KMS-11 (cell line): ENCODE data around the gene CATSPERB.

Experiments used
- H2AFZ ChIP-seq: fragments of 200-600 bp; sonication (generic); 2 replicates; pipeline ENCODE4 v1.6.1; 2016; ENCODE audit warnings: antibody characterized with exemption, mixed run types, low read depth
- H3K27ac ChIP-seq: fragments of 200-600 bp; sonication (generic); 2 replicates; pipeline ENCODE4 v1.6.1; 2016; ENCODE audit warnings: mild to moderate bottlenecking, mixed run types
- H3K27me3 ChIP-seq: fragments of 200-600 bp; sonication (generic); 2 replicates; pipeline ENCODE4 v1.6.1; 2017; ENCODE audit warnings: mild to moderate bottlenecking, low read depth, mixed run types, moderate library complexity; ENCODE audit not compliant: insufficient read depth
- H3K36me3 ChIP-seq: fragments of 200-600 bp; sonication (generic); 2 replicates; pipeline ENCODE4 v1.6.1; 2017; ENCODE audit warnings: mild to moderate bottlenecking, mixed run types; ENCODE audit not compliant: insufficient read depth
- H3K4me1 ChIP-seq: fragments of 200-600 bp; sonication (generic); 2 replicates; pipeline ENCODE4 v1.6.1; 2016; ENCODE audit warnings: mild to moderate bottlenecking, low read depth, mixed run types; ENCODE audit not compliant: poor library complexity, severe bottlenecking
- H3K4me2 ChIP-seq: fragments of 200-600 bp; sonication (generic); 2 replicates; pipeline ENCODE4 v1.7.0; 2016; ENCODE audit warnings: mild to moderate bottlenecking, mixed run types
- H3K4me3 ChIP-seq: fragments of 200-600 bp; sonication (generic); IDR thresholded peaks from 2 replicates; pipeline ENCODE4 v1.6.1; 2017; ENCODE audit warnings: low read depth, low read length, mixed read lengths; ENCODE audit not compliant: insufficient read depth
- H3K79me2 ChIP-seq: fragments of 200-600 bp; sonication (generic); 2 replicates; pipeline ENCODE4 v1.6.1; 2016; ENCODE audit warnings: low read depth, mixed run types; ENCODE audit not compliant: insufficient read depth
- H3K9ac ChIP-seq: fragments of 200-600 bp; sonication (generic); 2 replicates; pipeline ENCODE4 v1.6.1; 2016; ENCODE audit warnings: mild to moderate bottlenecking, mixed run types
- H4K20me1 ChIP-seq: fragments of 200-600 bp; sonication (generic); 2 replicates; pipeline ENCODE4 v1.6.1; 2016; ENCODE audit warnings: mild to moderate bottlenecking, mixed run types; ENCODE audit not compliant: insufficient read depth
- TF ChIP-seq, protein P1 (sequence below): fragments of 200-600 bp; sonication (generic); conservative IDR thresholded peaks from 2 replicates; pipeline ENCODE4 v1.6.1; 2017; ENCODE audit warnings: low read depth, mild to moderate bottlenecking, antibody characterized with exemption, low read length, moderate library complexity, mixed read lengths

The CATSPERB gene

DNA sequence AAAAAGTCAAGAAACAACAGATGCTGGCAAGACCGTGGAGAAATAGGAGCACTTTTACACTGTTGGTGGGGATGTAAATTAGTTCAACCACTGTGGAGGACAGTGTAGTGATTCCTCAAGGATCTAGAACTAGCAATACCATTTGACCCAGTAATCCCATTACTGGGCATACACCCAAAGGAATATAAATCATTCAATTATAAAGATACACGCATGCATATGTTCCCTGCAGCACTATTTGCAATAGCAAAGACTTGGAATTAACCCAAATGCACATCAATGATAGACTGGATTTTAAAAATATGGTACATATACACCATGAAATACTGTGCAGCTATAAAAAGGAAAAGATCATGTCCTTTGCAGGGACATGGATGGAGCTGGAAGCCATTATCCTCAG, 18.0 kb upstream of the CATSPERB start:
- Histone ChIP-seq H3K9ac (no peak overlapping the region), H3K4me2 (no peak overlapping the region), H3K27ac (no peak overlapping the region), H3K4me1 (no peaks in the 10 kb centered on the region), H2AFZ (no peak overlapping the region), H3K4me3 (no peak overlapping the region), H4K20me1 (no peaks in the 10 kb centered on the region), H3K79me2 (no peaks in the 10 kb centered on the region), H3K36me3 (no peaks in the 10 kb centered on the region), H3K27me3 (no peaks in the 10 kb centered on the region)
- TF ChIP-seq, protein P1, sequence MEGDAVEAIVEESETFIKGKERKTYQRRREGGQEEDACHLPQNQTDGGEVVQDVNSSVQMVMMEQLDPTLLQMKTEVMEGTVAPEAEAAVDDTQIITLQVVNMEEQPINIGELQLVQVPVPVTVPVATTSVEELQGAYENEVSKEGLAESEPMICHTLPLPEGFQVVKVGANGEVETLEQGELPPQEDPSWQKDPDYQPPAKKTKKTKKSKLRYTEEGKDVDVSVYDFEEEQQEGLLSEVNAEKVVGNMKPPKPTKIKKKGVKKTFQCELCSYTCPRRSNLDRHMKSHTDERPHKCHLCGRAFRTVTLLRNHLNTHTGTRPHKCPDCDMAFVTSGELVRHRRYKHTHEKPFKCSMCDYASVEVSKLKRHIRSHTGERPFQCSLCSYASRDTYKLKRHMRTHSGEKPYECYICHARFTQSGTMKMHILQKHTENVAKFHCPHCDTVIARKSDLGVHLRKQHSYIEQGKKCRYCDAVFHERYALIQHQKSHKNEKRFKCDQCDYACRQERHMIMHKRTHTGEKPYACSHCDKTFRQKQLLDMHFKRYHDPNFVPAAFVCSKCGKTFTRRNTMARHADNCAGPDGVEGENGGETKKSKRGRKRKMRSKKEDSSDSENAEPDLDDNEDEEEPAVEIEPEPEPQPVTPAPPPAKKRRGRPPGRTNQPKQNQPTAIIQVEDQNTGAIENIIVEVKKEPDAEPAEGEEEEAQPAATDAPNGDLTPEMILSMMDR, result no peak

DNA sequence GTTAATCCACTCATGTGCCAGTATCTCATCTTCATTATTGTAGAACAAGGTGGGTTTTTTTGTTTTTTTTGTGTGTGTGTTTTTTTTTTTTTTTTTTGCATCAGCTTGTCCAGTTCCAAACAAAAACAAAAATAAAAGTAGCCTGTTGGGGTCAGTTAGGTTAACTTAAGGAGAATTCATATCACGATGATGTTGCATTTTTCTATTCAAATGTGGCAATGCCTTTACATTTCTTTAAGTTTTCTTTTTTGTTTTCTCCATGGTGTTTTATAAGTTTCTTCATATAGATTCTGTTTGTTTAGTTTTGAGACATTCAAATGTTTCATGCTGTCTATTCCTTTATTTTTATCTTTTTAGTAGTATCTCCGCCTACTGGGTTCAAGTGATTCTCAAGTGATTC, 16.2 kb upstream of the CATSPERB start:
- TF ChIP-seq, protein P1, result no peak

DNA sequence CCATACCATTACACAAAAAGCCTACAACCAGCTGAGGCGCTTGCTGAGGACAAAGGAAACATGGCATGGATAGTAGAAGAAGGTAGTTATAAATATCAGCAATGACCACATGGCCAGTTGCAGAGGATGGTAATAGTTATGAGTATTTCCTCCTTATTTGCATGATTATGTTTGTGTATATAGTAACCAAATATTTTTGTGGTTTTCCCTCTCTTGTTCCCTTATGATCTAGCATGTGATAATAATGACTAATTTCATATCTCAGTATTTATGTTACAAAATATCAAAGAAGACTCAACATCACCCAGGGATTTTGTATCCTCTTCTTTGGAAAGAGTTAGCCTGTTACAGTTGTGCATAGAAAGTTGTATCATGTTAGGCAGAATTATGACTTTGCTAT, 13.5 kb upstream of the CATSPERB start:
- H3K4me2 ChIP-seq, result no peak overlapping the region
- no peak overlapping the region for H3K27ac ChIP-seq
- H3K4me3 ChIP-seq, result no peak overlapping the region

More for the DNA sequence above, 16.2 kb upstream of the CATSPERB start:
- Histone ChIP-seq H3K27me3 (no peaks in the 10 kb centered on the region), H3K79me2 (no peaks in the 10 kb centered on the region), H3K9ac (no peak overlapping the region), H3K4me3 (no peak overlapping the region), H3K36me3 (no peaks in the 10 kb centered on the region), H2AFZ (no peak overlapping the region), H4K20me1 (no peaks in the 10 kb centered on the region), H3K27ac (no peak overlapping the region), H3K4me1 (no peaks in the 10 kb centered on the region), H3K4me2 (no peak overlapping the region)

GRCh38 chr14:91744068-91744480, 12.2 kb upstream of the CATSPERB start:
- Histone ChIP-seq H3K27me3 (no peaks in the 10 kb centered on the region), H2AFZ (no peak overlapping the region), H3K27ac (no peak overlapping the region), H3K9ac (no peak overlapping the region), H3K4me2 (no peak overlapping the region), H3K4me1 (no peaks in the 10 kb centered on the region), H3K4me3 (no peak overlapping the region), H3K79me2 (no peaks in the 10 kb centered on the region), H3K36me3 (no peaks in the 10 kb centered on the region), H4K20me1 (no peaks in the 10 kb centered on the region)
- TF ChIP-seq, protein P1, result no peak

More for the DNA sequence above, 13.5 kb upstream of the CATSPERB start:
- Histone ChIP-seq H2AFZ (no peak overlapping the region), H3K79me2 (no peaks in the 10 kb centered on the region), H3K27me3 (no peaks in the 10 kb centered on the region), H3K36me3 (no peaks in the 10 kb centered on the region), H3K4me1 (no peaks in the 10 kb centered on the region), H4K20me1 (no peaks in the 10 kb centered on the region), H3K9ac (no peak overlapping the region)
- TF ChIP-seq, protein P1, result no peak
